Middle frontal gyrus (tissue), 1 donor: ENCODE results near the gene ACTG1.
"Not testable (repeated sequence)": the region's sequence is repeated elsewhere in the genome, so short reads cannot be mapped to it uniquely, and the experiment has no call there.

Source experiments
- DNase-seq: peaks from one replicate; pipeline ENCODE4 v3.0.0-alpha.2; 2015; ENCODE audit warnings: low spot score; ENCODE audit errors: extremely low spot score

The ACTG1 gene

DNA sequence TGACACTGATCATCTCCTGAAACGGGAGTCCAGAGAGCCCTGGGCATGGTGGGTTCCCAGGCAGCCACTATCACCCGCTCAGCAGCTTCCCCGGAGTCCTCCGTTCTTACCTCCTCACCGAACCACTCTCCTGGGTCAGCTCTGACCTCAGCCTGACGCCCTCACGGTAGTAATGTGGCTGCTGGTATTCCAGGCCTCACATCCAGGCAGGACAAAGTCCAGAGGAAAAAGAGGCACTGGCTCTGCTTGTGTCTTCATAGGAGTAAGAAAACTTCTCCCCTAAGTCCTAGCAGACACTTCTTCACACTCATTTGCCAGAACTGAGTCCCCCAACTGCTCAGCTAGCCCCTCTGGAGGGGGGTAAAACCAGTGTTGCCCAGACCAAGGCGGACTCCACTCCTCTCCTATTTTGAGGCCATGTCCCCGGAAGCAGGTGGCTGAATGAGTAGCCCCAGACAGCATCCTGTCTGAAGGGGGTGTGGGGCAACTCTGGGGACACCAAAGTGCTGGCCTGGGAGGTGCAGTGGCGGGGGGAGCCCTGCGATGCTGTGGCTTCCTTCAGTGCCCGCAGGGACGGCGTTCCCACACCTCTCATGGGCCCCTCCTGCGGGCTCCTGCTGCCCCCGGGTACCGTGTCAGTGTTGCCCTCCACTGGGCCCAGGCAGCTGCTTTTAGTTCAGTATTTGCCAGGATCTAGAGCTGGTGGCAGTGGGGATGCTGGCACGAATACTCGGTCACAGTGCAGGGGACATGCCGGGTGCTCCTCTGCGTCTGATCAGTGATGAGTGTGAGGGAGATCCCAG, 20.9 kb upstream of the ACTG1 start:
- no peak for DNase-seq

DNA sequence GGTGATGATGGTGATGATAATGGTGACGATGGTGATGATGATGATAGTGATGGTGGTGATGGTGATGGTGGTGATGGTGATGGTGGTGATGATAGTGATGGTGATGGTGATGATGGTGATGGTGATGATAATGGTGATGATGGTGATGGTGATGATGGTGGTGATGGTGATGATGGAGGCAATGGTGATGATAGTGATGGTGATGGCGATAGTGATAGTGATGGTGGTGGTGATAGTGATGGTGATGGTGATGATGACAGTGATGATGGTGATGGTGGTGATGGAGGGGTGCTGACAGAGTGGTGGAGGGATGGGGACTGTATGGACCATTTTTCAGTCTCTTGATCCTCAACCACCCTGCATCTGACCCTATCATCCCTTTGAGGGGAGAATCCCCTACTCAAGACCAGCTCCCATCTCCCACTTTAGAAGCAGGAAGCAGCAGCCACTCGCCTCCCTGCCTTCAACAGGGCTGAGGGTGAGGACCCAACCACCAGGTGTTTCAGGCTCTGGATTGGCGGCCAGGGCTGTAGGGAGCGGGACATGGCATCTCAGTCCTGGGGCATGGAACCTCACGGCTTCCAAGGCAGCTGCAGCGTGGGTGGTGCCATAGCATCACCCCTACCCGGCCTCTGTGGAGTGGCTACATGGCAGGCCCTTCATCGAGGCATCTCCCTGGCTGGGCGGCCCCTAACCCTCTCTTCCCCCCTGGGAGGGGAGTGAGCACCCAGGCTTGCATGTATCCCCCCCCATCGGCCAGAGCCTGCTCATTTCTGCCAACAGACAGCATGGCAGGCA, 20.1 kb upstream of the ACTG1 start:
- DNase-seq: no peak

DNA sequence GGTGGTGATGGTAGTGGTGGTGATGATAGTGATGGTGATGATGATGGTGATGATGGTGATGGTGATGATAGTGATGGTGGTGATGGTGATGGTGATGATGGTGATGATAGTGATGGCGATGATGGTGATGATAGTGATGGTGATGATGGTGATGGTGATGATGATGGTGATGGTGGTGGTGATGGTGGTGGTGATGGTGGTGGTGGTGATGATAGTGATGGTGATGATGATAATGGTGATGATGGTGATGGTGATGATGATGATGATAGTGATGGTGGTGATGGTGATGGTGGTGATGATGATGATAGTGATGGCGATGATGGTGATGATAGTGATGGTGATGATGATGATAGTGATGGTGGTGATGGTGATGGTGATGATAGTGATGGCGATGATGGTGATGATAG, 19.4 kb upstream of the ACTG1 start:
- not testable (repeated sequence) for DNase-seq

DNA sequence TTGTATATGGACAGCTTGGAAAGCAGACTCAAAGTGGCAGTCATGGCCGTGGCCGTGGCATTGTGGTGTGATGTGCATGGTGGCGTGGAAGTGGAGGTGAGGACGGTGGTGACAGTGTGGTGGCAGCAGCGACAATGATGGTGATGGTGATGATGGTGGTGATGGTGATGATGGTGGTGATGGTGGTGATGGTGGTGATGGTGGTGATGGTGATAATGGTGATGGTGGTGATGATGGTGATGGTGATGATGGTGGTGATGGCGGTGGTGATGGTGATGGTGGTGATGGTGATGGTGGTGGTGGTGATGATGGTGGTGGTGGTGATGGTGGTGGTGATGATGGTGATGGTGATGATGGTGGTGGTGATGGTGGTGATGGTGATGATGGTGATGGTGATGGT, 18.4 kb upstream of the ACTG1 start:
- not testable (repeated sequence) for DNase-seq

DNA sequence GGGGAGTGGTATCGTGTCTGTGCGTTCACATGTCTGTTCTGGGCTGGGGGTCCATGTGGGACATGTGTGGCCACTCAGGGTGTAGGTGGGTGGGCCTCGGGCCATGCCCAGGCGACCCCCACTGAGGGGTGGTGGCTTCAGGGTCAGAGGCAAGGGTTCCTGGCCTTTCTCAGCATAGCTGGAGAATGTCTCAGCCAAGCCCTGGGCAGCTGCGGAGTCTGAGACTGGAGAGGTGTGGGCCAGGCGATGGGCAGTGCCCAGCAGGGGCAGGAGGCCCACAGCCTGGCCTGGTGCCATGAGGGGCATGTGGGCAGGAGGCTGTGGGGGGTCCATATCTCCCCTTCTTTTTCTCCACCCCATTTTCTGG, 16.8 kb upstream of the ACTG1 start:
- DNase-seq: no peak

DNA sequence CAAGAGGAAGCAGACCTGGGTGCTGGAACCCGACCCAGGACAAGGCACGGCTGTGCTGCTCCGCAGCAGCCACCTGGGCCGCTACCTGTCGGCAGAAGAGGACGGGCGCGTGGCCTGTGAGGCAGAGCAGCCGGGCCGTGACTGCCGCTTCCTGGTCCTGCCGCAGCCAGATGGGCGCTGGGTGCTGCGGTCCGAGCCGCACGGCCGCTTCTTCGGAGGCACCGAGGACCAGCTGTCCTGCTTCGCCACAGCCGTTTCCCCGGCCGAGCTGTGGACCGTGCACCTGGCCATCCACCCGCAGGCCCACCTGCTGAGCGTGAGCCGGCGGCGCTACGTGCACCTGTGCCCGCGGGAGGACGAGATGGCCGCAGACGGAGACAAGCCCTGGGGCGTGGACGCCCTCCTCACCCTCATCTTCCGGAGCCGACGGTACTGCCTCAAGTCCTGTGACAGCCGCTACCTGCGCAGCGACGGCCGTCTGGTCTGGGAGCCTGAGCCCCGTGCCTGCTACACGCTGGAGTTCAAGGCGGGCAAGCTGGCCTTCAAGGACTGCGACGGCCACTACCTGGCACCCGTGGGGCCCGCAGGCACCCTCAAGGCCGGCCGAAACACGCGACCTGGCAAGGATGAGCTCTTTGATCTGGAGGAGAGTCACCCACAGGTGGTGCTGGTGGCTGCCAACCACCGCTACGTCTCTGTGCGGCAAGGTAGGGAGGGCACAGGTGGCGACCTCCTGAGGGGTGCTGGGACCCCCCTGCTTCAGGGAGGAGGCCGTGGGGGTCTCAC, 16.2 kb upstream of the ACTG1 start:
- no peak for DNase-seq

DNA sequence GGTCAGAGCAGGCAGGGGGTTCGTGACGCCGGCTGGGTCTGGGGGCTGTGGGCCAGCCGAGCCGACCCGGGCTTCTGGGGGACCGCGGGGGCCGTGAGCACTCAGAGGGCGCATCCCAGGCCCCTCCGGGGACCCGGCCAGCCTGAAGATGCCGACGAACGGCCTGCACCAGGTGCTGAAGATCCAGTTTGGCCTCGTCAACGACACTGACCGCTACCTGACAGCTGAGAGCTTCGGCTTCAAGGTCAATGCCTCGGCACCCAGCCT, 15.7 kb upstream of the ACTG1 start:
- DNase-seq: no peak

DNA sequence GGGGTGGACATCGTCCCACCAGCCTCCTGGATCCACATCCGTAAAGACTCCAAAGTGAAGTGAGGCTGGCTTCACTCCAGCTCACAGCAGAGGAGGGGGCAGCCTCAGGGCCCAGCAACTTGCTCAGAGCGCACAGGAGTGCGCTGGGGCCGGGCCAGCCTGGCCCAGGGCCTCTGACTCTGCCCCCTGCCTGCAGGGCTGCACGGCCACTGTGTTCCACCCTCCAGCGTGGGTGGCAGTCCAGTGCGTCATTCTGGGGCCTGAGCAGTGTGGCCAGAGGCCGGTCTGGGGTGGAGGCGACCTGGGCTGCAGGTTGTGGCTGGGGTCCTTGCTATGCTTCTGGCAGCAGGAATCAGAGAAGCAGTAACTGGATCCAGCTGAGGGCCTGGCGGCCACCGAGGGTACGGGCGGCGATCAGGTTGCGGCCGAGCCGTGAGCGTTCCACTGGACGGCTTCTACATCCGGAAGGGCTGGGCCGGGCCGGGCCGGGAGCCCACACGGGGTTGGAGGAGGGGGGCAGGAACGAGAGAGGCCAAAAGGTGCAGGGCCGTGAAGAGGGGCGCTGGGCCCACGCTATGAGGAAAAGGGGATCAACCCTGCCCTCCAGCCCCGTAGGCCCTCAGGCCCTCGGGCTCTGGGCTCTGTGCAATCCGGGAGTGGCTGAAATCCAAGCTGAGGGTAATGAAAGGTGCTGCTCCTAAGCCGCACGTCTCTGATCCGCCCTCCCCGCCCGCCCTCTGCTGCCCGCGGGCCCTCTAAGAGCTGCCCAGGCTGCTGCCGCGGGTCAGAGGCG, 15.2 kb upstream of the ACTG1 start, which contains the start of gene FSCN2:
TSS of gene FSCN2 (plus strand) at position 787 of the 793 bp plus-strand sequence. CDS start 155 bp downstream, outside the sequence.
- no peak for DNase-seq

DNA sequence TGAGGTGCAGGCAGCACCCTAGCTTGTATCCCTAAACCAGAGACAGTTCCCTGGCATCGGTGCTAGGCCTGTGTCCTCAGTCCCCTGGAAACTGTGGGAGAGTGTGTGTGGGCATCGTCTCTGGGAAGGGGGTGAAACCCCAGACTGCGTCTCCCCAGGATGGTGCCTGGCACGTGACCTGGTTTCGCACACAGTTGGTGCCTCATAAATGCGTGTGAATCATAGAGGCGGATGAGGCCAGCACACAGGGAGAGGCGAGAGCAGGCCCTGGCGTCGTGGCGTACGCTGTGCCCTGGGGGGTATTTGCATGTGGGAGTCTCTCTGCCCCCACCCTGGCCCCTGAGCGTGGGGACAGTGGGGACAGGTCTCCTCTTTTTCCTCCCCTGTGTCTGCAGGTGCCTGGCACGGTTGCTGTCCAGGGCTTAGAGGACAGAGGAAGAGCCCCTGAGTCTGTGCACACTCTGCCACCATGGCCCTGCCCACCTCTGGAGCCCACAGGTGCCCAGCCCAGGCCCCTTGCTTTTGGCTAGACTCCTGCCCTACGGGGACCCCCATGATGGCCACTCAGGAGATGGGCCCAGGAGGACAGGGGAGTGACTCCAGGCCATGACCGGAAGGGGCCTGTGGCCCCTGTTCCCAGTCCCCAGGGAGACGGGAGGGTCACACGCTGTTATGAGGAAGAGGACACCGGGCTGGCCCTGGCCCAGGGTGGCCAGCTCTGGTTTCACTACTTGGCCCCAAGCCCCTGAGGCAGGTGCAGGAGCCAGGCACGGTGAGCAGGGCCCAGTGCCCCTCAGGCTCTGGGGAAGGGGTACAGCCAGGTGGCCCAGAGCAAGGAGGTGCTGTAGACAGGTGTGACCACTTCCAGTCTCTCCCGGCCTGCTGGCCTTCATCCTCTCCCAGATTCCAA, 14.3 kb upstream of the ACTG1 start:
- no peak for DNase-seq

DNA sequence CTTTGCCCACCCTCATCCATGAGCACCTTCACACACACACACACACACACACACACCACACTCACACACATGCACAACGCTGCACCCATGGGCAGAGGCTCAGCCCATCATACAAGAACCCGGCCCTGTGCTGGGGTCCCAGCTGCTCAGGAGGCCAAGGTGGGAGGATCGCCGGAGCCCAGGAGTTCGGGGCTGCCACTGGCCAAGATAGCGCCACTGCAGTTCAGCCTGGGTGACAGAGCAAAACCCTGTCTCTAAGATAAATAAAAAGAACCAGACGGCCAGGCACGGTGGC, 12.2 kb upstream of the ACTG1 start:
- no peak for DNase-seq

DNA sequence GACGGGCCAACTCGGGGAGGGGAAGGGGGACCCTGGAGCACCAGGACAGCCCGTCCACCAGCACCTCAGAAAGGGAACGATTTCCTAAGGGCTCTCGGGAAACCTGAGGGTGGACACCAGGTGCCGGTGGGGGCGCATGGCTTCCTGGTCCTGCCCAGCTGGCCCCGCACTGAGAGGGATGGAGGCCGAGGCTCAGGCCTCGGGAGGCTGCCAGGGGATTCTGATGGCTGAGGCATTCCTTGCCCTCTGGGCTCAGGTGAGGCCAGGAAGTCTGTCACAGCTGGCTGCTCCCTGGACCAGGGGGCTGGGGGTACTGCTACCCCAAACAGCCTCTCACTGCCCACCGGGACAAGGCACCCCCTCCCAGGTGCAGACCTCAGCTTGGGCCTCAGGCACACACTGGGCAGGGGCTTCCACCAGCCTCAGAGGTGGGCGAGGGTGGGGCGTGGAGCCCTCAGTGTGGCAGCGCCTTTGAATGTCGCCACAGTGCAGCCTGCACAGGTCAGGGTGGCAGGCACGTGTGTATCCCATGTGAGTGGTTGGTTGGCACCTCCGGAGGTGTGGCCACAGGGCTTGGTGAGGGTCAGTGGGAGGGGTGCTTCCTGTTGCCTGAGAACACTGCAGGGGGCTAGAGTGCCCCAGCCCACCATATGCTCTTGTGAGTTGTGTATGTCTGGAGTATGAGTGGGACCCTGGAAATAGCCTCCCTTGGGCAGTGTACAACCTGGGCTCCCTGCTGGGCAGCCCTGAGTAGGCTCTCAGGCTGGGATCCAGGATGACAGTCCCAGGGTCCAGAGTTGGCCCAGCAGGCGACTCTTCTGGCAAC, 11.7 kb upstream of the ACTG1 start:
- no peak for DNase-seq

DNA sequence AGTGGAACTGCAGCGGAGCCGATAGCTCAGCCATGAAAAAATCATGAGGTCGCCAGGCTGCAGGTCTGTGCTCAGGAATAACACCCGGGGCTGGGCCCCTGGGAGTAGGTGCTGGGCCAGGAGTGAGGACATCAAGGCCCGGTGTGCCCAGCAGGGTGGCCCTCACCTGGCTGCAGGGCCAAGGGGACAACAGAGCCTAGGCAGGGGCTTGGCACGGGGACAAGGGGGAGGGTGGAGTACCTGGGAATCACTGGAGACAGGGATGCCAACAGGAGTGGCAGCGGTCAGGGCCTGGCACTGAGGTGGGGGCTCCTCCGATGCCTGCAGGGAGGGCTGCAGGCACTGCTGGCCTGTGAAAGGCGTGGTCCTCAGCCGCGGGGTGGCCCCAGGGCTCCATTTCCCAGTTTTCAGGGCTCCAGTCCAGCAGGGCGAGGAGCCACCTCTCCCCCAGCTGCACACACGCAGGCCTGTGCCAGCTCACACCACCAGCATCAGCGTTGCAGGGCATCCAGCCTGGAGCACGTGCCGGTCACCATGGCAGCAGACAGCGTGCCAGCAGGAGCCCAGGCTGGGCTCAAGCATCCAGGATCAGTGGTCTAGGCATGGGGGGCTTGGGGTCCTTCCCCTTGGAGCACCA, 10.9 kb upstream of the ACTG1 start:
- DNase-seq: no peak

DNA sequence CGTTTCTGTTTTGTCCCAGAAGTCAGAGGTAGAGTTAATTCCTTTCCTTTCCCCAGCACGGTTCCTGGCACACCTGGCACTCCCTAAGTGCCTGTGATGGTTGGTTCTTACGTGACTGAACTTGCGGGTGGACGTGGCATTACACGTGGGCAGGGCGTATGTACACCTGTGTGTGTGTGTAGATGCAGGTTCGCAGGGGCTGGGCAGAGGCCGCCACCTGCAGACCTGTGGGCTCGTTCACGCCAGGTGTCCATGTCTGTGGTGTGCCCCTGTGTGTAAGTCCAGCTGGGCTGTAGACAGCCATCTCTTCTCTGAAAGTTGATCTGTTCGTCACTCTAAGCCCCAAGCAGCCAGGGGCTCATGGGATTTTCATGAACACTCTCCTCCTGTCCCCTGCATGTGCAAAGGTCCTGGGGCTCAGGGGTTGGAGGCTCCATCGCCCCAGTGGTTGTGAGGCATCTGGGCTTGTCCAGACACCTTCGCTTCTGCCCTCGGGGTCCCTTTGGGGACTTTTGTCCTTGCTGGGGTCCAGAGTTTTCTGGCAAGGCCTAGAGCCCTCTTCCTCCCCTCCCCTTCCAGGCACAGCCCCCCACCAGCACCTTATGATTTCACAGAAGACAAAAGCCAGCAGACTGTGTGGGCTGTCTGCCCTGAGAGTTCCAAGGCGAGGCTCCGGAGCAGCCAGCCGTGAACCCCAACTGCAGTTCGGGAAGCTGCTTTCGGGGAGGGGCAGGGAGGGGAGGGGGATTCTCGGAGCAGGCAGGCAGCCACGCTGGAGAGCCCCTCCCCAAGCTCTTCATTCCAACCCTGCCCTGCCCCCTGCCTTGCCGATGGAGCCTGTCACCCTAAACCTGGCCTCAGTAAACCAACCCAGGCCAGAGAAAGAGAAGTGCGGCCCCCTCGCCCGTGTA, 10.1 kb upstream of the ACTG1 start:
- DNase-seq: no peak

DNA sequence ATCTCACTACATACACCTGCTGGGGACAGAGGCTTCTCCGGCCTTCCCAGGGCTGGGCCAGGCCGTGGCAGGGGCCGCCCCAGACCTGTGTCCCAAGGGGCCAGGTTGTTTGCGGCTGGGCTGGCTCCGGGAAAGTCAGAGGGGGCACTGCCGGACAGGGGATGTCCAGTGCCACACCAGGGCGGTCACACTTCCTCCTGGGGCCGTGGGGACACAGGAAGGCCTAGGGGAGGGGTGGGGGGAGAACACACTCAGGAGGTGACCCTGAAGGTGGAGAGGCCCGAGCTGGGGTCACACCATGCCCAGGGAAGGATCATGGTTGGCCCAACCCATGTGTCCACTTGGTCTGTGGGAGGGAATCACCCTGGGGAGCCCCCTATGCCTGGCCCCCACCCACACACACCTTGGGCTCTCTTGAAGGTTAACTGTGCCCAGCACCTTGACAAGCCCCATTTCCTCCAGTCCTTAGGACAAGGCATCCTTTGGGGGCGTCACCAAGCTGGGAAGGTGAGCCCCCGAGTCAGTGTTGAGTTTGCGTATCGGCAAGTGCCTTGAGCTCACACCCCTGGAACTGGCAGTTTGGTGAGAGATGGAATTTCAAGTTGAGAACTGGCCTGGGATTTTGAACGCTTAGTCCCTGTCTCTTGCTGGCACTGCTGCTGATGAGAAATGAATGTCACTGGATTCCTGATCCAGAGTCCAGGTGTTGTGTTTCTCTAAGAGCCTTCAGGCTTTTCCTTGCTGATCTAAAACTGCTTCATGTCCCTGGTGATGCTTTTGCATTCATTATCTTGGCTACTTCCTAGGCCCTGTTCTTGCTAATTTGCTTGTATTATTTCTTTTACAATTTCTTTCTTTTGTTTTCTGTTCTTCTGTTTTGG, 7.7 kb upstream of the ACTG1 start:
- DNase-seq: no peak

DNA sequence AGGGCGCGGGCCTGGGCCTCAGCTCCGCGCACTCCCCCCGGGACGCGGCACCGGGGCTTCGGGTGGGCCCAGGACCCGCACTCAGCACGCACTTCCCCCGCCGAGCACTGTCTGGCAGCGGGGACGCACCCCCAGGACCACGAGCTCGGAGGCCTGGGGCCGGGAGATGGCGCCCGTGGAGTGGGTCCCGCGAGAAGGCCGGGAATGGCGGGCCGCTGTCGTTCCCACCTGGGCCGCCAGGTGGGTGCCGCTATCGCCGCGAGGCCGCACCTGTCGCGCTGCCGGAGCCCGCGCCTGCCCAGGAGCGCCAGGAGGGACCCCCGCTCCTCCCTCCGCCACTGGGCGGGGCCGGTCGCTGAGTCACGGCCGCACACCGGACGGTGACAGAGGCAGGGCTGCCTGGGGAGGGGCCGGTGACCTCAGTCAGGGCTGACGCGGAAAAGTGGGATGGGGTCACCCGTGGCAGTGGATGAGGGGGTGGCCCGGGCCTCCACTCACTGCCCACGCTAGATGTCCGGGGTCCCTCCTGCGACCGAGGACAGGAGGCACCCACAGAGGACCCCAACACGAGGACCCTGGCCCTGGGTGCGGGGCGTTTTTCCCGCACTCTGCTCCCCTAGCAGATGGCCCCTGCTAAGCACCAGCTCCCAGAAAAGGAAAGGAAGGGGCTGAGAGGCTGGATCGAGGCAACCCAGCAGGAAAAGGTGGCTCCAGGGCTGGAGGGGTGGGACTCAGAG, 6.9 kb upstream of the ACTG1 start:
- no peak for DNase-seq

DNA sequence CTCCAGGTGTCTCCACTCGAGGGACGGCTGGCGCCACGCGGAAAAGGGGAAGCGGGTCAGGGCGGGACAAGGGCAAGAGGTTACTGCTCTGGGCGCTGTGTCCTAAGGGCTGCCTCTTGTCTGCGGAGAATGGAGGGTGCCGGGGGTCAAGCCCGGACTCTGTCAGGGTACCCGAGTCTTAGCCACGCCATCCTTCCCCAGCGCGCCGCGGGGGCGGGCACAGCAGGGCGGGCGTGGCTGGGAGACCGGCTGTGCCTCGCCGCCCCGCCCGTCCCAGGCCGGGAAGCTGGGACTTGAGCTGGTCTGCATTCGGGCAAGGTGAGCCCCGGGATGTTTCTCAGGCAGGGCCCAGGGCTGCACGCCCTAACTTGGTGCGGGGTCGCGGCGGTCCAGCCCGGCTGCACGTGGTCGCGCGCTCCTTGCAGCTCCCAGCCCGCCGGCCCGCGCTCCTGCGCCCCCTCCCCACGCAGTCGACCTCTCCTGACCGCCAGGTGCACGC, 6.2 kb upstream of the ACTG1 start:
- no peak for DNase-seq
